HG03442 (cell line): ENCODE measurements around the gene FDXR.

Source experiments
- ATAC-seq: cut with Tn5 transposase; IDR thresholded peaks from one replicate; pipeline ENCODE4 v1.9.1; 2021; ENCODE audit warnings: mild to moderate bottlenecking, moderate library complexity; ENCODE audit not compliant: unreplicated experiment

The FDXR gene

DNA sequence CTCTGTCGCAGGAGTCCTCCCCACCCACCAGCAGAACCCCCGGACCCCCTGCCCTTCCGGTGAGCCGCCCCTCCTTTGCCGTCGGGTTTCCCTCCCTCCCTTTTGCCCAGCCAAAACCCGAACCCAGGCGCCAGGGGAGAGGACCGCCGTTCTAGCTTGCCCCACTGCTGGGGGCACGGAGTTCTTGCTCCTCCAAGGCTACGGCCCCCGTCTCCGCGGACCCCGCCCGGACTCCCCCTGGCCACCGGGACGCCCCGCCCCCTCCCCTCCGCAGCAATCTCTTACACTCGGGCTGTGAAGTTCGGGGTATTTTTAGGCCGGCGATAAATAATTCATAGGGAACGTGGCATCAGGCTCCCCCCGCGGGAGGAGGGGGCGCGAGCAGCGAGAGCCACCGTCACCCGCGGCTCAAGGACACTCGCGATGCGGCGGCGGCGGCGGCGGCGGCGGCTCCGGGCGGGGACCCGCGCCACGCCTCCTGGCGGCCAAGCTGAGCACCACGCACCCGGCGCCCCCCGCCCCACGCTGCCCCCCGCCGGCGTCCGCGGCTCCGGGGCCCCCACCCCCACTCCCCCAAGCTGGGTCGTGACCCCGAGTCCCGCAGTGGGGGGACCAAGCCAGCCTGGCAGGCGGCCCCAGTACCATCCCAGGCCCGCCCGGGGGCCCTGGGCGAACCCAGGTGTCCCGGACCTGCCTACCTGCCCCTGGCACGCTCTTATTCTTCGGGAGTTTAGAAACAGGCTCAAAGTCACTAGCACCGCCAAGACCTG, 13.2 kb downstream of the FDXR start, which contains the start of gene GRIN2C:
Gene GRIN2C, minus strand, starts transcription at position 427 of the 770 bp plus-strand sequence. CDS start 4,793 bp downstream, outside the sequence.
- no peak for ATAC-seq

DNA sequence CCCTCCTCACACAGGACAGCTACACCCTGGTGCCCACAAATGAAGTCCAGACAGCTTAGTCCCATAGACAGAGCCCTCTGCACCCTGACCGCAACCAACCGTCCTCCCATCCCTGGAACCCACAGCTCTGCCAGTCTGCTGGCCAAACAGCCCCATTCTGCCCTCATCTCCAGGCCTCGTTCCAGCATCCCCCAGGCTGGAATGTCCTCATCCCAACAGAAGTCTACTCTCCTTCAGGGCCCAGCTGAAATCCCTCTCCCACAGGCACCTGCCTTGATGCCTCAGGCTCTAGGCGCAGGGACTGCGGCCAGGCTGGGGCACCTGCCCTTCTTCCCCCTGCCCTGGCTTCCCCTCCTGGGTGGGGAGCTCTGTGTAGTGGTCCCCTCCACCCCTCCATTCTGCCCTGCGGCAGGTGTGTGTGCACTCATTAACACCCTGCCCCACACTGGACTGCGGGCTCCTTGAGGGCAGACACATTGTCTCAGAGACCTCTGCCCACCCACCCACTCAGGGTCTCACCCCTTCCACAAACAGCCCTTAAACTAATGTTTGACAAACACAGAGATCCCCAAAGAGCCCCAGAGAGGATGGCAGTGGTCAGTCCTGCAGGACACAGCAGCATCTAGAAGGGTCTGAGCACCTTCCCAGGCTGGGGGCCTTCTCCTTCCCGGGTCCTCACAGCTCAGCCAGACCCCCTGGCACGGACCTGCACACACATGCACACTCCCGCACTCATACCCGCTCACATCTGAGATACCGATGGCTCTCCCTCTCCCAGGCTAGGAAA, 13.9 kb downstream of the FDXR start:
- no peak for ATAC-seq

DNA sequence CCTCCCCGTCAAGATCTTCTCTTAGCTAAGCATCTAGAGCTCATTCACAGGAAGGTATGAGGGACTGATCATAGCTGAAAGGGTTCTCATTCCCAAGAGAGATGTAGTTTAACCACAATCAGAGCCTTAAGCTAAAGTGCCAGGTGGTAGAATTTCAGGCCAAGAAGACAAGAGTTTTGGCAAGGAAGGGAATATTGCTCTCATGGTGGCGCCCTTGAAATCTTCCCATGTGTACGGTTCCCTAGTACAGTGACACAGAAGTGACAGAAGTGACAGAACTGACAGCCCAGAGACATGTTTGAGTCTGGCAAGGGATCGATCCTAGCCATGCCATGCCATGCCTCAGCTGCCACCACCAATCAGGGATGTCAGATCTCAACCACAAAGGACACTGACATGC, 15.6 kb downstream of the FDXR start:
- no peak for ATAC-seq

DNA sequence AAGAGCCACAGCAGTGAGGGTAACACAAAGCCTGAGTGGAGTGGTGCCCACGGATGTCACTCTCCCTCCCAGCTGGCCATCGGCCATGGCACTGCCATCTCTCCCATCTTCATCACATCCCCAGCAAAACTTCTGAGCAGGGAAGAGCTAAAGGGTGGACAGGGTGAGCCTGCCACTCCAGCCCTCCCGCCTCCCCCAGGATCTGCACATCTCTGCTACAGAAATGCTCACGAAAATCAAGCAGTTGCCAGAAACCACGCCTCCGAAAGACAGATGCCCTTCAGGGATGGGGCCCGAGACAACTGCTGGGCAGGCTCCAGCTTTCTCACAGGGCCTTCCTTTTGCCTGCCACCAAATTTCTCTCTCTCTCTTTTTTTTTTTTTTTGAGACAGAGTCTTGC, 16.7 kb downstream of the FDXR start:
- no peak for ATAC-seq

DNA sequence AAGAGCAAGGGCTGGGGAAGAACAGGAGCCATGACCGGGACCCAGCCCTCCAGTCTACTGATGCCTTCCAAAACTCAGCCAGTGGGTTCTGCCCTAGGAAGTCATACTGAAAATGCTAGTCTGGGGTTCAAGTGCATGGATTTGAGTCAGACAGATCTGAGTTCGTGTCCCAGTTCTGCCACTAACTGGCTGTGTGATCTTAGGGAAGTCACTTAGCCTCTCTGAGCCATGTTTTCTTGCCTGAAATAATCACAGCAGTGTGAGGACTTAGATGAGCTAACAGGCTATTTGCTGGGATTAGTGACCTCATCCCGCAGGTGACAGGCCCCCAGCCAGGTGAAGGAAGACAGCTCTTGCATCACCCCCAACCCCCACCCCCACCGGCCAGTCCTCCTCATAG, 17.5 kb downstream of the FDXR start:
- ATAC-seq: no peak

DNA sequence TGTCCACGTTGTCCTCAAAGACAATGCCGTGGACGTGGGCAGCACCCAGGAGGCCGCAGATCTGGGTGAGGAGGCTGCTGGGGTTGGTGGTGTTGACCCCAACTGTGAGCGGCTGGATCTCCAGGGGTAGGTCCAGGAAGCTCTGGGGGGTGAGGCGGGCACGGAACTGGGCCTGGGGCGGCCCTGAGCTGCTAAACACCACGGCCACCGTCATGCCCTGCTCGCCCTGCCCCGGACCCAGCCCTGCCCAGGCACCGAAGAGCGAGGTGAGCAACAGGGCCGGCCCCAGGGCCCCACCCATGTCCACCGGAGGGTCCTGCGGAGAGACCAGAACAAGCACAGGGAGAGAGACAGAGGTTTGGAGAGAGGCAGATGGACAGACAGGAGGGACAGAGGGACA, 18.0 kb downstream of the FDXR start:
- ATAC-seq: no peak

DNA sequence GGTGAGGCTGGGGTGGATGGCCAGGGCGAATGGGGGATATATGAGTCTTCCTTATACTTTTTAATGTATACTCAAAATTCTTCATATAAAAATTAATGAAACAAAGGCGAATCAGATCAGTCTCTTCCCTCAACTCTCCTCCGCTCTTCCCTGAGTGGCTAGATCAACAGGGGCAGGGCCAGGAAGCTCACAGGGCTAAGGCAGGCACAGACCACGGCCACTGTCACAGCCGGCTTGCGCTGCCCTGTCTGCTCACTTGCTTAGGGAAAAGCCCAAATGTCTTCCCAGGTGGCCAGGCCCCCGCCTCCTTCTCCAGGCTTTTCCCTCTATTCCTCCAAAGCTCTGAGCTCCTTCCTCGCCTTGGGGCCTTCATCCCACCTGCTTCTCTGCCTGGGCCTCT, 19.1 kb downstream of the FDXR start:
- no peak for ATAC-seq

DNA sequence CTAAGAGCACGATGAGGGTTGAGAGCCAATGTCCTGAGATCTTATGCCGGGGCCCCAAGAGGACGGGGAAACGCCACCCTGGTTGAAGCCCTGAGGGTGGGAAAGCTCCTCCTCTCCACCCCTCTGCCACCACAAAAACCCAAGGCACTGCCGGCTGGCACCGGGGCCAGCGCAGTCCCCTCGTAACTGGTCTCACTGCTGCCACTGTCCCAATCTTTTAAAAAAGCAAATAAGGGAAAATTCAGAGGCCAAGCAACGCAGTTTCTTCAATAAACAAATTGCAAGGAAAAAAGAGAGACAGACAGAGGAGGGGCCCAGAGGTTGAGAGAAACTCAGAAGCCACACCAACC, 19.8 kb downstream of the FDXR start:
- no peak for ATAC-seq

DNA sequence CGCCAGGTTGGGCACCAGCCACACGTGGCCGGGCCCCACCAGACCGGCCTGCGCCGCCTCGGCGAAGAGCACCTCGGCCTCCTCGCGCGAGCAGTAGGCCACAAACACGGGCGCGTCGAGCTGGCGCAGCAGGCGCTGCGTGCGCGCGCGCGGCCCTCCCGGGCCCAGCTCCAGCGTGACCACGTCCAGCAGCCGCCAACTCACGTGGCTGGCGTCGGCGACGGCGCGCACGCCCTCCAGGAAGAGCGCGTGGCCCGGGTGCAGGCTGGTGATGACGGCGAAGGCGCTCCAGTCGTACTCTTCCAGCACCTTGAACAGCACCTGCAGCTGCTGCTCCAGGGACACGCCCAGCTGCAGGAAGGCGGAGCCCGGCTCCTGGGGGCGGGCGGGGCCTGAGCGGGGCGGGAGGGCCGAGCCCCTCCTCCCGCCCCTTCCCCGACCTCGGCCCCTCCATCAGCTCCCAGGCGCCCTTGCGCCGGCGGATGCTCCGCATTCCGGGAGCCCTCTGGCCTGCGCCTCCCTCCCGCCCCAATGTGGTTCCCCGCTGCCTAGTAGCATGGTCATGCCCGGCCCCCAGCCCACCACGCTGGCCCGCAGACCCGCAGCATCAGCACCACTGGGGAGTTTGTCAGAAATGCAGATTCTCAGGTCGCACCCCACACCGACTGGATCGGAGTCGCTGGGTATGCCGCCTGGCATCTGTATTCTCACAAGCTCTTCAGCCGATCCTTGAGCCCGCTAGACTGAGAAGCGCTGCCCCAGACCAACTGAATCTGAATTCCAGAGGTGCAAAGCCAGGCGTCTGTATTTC, 20.4 kb downstream of the FDXR start:
- no peak for ATAC-seq

DNA sequence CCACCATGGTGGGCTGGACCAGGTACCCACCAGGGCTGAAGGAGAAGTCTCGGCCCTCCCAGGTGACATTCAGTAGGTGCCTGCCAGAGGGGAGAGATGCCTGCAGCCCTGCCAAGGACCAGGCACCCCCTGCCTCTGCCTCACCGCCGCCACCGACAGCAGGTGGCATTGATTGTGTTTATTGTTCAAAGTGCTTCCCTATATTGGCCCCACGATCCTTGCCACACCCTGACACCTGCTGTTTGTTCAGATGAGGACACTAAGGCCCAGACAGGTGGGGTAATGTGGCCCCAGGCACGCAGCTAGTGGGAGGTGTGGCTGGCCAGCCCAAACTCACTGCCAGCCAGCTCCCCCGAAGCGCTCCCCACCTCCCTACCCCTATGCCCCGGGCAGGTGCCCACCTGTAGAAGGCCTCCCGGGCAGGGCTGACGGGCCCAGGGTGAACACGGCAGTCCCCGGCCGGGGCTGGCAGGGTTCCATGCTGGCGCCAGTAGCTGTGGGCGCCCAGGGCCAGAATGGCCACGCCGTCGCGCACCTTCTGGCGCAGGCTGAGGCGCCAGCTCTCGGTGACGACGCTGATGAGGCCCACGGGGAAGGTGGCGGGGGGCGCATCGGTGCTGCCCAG, 21.1 kb downstream of the FDXR start:
- no peak for ATAC-seq

DNA sequence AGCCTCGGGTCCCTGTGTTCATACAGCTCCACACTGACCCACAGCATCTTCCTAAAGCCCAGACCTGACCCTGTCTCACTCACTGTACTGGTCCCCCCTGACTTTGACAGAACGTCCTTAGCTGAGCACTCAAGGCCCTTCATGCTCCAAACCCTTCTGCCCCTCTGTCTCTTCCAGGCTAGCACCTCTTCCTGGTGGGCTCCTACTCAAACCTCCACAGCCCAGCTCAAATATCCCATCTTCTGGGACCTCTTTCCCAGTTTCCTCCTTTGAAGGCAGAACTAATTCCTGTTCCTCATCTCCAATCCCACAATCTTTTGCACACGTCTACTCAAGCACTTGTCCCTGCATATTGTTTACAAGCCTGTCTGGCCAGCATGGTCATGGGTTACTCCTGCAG, 21.9 kb downstream of the FDXR start:
- ATAC-seq: no peak

DNA sequence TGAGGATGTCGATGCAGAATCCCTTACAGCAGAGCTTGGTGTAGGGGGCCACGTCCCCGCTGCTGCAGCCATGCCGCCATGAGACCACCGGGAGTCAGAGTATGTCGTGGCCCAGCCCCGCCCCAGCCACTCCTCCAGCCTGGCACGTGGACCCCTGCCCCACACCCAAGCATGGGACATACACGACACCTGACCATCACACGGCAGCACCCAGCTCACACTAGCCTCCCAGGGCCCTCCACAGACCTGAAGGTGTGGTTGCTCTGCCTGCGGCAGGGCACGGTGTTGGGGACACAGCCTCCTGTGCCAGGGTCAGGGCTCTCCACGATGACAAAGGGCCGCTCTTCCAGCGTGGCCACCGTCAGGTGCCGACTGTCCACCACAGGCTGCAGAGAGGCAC, 22.5 kb downstream of the FDXR start:
- no peak for ATAC-seq

DNA sequence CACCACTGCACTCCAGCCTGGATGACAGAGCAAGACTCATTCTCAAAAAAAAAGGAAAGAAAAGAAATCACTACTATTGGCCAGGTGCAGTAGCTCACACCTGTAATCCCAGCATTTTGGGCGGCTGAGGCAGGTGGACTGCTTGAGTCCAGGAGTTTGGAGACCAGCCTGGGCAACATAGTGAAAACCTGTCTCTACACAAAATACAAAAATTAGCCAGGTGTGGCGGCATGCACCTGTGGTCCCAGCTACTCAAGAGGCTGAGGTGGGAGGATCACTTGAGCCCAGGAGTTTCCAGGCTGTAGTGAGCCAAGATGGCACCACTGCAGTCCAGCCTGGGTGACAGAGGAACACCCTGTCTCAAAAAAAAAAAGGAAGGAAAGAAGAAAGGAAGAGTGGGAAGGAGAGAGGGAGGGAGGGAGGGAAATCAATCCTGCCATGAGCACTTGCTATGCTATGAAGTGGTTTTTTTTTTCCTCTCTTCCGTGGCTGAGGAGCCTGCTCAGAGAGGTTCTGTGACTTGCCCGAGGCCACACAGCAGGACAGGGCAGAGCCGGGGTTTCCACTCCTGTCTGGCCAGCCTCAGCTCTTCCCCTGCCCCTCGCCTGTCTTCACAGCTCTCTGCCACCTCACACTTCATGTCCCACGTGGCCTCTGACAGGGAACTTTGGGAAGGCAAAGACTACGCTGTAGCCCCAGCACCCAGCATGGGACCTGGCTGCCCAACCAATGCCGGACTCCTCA, 24.0 kb downstream of the FDXR start:
- ATAC-seq: no peak

DNA sequence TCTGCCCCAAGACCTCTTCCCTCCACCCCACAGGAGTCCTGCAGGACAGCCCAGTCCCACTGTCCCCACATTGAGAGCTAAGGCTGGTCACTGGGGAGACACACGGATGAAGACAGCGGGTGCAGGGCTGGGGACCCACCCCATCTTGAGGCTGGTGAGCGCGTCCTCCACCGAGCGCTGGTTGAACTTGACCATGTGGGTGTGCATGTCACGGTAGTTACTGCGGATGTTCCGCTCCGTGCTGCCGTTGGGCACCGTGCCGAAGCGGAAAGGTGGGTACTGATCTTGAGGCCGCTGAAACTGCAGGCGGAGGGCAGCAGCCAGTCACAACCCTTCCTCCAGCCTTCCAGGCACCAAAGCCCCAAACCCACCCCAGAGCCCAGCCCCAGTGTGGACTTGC, 26.2 kb downstream of the FDXR start:
- ATAC-seq: no peak

DNA sequence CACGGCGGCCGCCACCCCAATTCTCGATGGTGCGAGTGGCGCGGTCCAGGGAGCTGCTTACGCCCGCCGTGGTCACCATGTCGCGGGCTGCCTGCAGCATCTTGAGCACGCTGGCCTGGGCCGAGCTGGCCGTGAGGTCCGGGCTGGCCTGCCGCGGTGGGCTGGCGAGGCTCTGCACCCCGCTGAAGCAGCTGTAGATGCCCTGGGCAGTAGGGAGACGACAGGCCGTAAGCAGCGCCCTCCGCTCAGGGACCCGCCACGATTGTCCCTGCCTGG, 29.5 kb downstream of the FDXR start:
- ATAC-seq: no peak

DNA sequence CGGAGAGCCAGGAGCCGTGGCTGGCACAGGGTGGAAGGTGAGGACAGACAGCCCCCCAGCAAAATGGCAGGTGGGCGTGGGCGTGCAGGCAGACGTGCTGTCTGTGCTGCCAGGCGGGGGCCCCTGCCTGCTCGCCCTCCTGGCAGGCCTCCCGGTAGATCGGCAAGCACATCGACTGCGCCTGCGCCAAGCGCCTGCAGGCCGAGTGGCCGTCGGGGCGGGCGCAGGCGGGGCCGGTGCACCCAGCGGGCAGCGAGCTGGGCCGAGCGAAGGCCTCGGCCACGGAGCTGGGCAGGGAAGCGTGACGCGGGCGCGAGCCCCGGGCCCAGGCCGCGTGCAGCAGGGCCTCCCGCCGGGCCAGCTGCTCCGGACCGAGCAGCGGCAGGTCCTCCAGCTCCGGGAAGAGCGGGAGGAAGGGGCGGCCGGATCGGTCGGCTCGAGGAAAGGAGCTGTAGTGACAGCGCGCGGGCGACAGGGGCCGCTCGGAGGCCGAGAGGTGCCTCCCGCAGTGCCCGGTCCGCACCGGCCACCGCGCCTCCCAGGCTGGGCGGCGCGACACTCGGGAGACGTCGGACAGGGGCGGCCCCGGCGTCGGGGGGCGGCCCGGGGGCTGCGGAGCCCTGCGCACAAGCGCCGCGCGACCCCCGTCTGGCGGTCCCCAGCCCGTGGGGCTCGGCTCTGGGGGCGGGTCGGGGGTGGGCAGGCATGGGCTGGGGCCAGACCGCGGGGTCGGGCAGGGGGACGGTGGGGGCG, 30.0 kb downstream of the FDXR start:
- no peak for ATAC-seq

DNA sequence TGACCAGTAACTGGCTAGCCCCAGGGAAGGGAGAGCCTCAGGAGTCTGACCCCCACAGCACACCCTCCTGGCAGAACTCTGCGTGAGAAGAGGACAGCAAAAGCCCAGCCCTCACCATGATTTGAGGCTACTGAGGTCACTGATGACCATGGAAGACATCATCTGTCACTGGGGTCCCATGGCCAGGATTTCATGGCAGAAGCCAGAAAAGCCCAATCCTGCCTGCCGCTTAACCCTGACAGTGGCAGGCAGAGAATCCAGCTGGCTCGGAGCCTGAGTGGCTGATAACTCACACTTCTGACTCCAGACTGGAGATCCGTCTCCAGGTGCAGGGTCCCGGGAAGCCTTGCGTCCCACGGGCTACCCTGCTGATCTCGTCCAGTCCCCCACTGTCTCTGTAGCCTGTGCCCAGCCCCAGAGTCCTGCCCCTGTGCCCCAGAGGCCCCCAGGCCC, 30.6 kb downstream of the FDXR start:
- ATAC-seq: no peak

DNA sequence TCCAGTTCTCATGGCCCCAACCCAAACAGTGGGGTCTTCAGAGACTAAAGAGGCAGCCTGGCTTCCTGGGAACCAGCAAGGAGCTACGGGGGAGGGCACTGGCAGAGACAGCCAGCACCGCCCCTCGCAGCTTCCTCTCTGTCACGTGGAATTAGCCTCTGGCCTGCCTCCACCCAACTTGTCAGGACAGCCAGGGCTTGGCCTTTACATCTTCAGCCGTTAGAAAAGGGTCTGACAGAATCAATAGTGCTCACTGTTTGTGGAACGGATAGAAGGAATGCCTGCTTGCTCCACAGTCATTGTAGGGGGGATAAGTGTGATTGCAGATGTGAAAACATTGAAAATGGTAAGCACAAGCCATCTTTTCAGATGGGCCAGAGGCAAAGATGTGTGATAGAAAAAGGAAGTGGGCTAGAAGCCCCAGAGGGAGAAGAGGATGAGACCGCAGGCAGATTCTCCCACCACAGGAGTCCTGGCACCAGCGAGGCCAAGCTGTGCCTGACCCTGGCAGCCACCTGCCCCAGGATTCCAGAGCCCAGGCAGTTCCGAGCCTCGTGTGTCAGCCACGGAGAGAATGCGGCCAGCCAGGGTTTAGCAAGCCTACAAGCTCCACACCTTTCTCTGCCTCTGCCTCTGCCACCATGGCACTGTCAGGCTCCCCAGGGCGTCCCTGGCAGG, 31.7 kb downstream of the FDXR start:
- ATAC-seq: no peak
